GM19023 (cell line): ENCODE data around the gene TRIM2.

ENCODE experiments used
- ATAC-seq: cut with Tn5 transposase; IDR thresholded peaks from one replicate; pipeline ENCODE4 v1.9.1; 2021; ENCODE audit warnings: mild to moderate bottlenecking, moderate library complexity; ENCODE audit not compliant: unreplicated experiment

TRIM2 gene

GRCh38 chr4:153246446-153247115, 42.3 kb downstream of the TRIM2 start:
- ATAC-seq: no peak

GRCh38 chr4:153247116-153247490, 42.9 kb downstream of the TRIM2 start:
- no peak for ATAC-seq

GRCh38 chr4:153248641-153249198, 44.5 kb downstream of the TRIM2 start:
- peak; percentile 10 for ATAC-seq

- ATAC-seq: peak; percentile 99
Observed at GRCh38 chr4:153249199-153250041, 45.2 kb downstream of the TRIM2 start.

GRCh38 chr4:153252122-153252521, 47.9 kb downstream of the TRIM2 start:
- no peak for ATAC-seq

- ATAC-seq: no peak
Observed at GRCh38 chr4:153255233-153255632, 51.0 kb downstream of the TRIM2 start.

- peak; percentile 85 for ATAC-seq
Observed at GRCh38 chr4:153257151-153257620, 52.9 kb downstream of the TRIM2 start.

- ATAC-seq: no peak
Observed at GRCh38 chr4:153257991-153258390, 53.7 kb downstream of the TRIM2 start.

- ATAC-seq: no peak
Observed at GRCh38 chr4:153258750-153259149, 54.5 kb downstream of the TRIM2 start.

- ATAC-seq: no peak
Observed at GRCh38 chr4:153259661-153260060, 55.4 kb downstream of the TRIM2 start.

- ATAC-seq: no peak
Observed at GRCh38 chr4:153260132-153260531, 55.9 kb downstream of the TRIM2 start.

GRCh38 chr4:153260553-153261300, 56.5 kb downstream of the TRIM2 start:
- ATAC-seq: no peak

GRCh38 chr4:153261461-153261860, 57.2 kb downstream of the TRIM2 start:
- ATAC-seq: no peak

GRCh38 chr4:153261914-153262313, 57.7 kb downstream of the TRIM2 start:
- ATAC-seq: no peak

- ATAC-seq: no peak
Observed at GRCh38 chr4:153265306-153266047, 61.2 kb downstream of the TRIM2 start.

GRCh38 chr4:153266988-153267387, 62.7 kb downstream of the TRIM2 start:
- no peak for ATAC-seq

- no peak for ATAC-seq
Observed at GRCh38 chr4:153267890-153268289, 63.6 kb downstream of the TRIM2 start.

- no peak for ATAC-seq
Observed at GRCh38 chr4:153268295-153268694, 64.1 kb downstream of the TRIM2 start.

GRCh38 chr4:153269218-153269990, 65.2 kb downstream of the TRIM2 start:
- no peak for ATAC-seq

- ATAC-seq: no peak
Observed at GRCh38 chr4:153270361-153270760, 66.1 kb downstream of the TRIM2 start.
